Fibroblast of gingiva (primary cell): ENCODE data around the gene NUTF2.
"Not testable (repeated sequence)": the region's sequence is repeated elsewhere in the genome, so short reads cannot be mapped to it uniquely, and the experiment has no call there.

Experiments used
- DNase-seq: peaks from one replicate; pipeline ENCODE4 v3.0.0-alpha.2; 2011; ENCODE audit warnings: low read depth

NUTF2 gene

GRCh38 chr16:67864044-67864443 is 17.3 kb downstream of the NUTF2 start:
- not testable (repeated sequence) for DNase-seq

GRCh38 chr16:67864594-67864993 is 17.9 kb downstream of the NUTF2 start:
- no peak for DNase-seq

- peak; percentile 33 for DNase-seq
These were observed 18.6 kb downstream of the NUTF2 start for GRCh38 chr16:67865318-67865717.

- DNase-seq = no peak
These were observed 21.6 kb downstream of the NUTF2 start for GRCh38 chr16:67868290-67868689.

DNA sequence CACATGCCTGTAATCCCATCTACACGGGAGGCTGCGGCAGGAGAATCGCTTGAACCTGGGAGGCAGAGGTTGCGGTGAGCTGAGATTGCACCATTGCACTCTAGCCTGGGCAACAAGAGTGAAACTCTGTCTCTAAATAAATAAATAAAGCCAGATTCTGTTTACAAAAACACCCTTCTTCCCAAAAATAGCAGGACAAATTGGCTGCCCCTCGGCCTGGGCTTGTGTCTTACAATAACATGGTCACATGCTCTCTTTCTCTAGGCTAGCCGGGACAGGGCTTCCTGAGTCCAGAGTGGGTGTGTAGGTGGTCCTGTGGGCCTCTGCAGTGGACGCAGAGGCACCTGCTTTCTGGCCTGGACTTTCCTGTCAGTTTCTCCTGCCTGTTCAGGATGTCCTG is 22.9 kb downstream of the NUTF2 start:
- no peak for DNase-seq

DNA sequence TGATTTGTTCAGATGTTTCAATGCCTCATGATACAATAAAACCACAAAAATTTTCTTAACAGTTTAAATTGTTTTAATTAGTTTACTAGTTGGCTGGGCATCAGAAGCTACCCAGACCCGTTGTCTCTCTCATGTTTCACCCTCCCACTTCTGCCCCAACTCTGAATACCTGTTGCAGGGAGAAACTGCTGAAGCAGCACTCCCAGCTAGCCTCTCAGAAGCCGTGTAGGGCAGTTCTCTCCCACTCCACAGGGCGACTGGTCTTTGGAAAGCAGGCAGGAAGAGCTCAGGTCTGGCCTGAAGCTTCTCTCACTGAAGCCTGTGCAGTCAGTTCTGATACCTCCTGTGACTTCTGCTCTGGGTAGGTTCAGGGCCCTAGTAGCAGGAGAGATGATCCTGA is 24.5 kb downstream of the NUTF2 start:
- no peak for DNase-seq

DNA sequence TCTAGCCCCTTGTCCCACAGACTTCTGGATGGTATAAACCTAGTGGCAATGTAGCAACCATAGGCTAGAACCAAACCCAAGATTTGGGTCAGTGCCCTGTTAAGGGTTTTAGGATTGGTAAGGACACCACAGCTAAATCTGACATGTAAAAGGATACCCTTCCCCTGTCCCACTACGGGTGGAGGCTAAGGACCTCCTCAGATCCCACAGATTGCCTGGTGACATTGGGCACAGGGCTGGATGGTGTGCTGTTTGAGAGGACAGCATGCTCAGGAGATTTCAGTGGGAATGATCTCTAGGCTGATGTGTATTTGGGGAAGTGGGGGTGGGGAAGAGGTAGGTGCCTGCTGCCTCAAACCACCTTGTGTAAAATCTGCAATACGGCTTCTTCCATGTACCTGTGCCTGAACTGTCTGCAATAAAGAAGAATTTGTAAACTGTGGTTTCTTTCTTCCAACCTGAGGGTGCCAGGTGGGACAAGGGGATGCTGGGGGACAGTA is 25.4 kb downstream of the NUTF2 start:
- no peak for DNase-seq

GRCh38 chr16:67872631-67873434 is 26.1 kb downstream of the NUTF2 start, which contains the start of gene EDC4:
Gene EDC4 (plus strand): TSS chr16:67873052. CDS start chr16:67873262, 210 bp downstream.
- peak; percentile 79 for DNase-seq

- no peak for DNase-seq
These were observed 27.0 kb downstream of the NUTF2 start for GRCh38 chr16:67873435-67874370.

DNA sequence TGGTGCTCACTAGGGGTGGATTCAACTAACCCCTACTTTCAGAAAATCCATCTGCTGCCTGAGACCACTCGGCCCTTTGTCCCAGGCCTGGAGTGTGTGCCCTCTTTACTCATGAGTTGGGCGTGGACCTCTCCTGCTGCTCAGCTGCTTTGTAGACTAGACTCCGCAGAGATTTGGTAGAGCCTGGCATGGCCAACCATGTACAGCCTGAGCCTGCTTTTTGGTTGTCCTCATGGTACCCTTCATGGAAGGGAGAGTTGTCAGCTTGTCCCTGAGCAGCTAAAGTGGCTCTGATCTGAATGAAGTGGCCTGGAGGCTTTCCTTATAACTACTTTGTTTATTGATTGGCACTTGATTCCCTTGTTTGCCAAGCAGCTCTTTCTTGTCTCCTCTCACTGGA is 27.6 kb downstream of the NUTF2 start:
- no peak for DNase-seq

GRCh38 chr16:67877064-67877463 is 30.3 kb downstream of the NUTF2 start:
- no peak for DNase-seq

DNA sequence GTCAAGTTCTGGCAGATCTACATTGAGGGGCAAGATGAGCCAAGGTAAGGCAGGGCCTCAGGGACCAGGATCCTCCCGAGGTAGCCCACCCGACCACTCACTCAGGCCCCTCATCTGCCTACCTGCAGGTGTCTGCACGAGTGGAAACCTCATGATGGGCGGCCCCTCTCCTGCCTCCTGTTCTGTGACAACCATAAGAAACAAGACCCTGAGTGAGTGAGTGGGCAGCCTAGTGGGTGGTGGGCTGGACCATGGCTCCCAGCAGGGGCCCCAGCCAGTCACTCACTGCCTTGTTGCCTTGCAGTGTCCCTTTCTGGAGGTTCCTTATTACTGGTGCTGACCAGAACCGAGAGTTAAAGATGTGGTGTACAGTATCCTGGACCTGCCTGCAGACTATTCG is 31.5 kb downstream of the NUTF2 start:
- DNase-seq = no peak

GRCh38 chr16:67878846-67879245 is 32.1 kb downstream of the NUTF2 start:
- DNase-seq = no peak

- no peak for DNase-seq
These were observed 32.7 kb downstream of the NUTF2 start for GRCh38 chr16:67879462-67879861.

GRCh38 chr16:67879936-67880335 is 33.2 kb downstream of the NUTF2 start:
- no peak for DNase-seq

DNA sequence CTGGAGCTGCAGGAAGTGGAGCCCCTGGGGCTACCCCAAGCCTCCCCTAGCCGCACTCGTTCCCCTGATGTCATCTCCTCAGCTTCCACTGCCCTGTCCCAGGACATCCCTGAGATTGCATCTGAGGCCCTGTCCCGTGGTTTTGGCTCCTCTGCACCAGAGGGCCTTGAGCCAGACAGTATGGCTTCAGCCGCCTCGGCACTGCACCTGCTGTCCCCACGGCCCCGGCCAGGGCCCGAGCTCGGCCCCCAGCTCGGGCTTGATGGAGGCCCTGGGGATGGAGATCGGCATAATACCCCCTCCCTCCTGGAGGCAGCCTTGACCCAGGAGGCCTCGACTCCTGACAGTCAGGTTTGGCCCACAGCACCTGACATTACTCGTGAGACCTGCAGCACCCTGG is 33.9 kb downstream of the NUTF2 start:
- DNase-seq = no peak

DNA sequence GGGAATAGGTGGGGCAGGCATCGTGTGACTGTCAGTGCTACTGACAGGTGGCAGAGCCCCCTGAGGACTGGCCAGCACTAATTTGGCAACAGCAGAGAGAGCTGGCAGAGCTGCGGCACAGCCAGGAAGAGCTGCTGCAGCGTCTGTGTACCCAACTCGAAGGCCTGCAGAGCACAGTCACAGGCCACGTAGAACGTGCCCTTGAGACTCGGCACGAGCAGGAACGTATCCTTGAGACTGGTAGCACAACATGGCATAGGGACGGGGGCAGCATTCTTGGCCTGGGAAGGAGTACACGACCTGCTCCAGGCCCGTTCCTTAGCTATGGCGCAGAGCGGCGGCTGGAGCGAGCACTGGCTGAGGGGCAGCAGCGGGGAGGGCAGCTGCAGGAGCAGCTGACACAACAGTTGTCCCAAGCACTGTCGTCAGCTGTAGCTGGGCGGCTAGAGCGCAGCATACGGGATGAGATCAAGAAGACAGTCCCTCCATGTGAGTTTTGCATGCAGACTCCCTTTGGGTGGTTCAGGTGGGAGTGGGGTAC is 35.0 kb downstream of the NUTF2 start:
- DNase-seq = no peak

- DNase-seq = no peak
These were observed 35.8 kb downstream of the NUTF2 start for GRCh38 chr16:67882374-67883145.

DNA sequence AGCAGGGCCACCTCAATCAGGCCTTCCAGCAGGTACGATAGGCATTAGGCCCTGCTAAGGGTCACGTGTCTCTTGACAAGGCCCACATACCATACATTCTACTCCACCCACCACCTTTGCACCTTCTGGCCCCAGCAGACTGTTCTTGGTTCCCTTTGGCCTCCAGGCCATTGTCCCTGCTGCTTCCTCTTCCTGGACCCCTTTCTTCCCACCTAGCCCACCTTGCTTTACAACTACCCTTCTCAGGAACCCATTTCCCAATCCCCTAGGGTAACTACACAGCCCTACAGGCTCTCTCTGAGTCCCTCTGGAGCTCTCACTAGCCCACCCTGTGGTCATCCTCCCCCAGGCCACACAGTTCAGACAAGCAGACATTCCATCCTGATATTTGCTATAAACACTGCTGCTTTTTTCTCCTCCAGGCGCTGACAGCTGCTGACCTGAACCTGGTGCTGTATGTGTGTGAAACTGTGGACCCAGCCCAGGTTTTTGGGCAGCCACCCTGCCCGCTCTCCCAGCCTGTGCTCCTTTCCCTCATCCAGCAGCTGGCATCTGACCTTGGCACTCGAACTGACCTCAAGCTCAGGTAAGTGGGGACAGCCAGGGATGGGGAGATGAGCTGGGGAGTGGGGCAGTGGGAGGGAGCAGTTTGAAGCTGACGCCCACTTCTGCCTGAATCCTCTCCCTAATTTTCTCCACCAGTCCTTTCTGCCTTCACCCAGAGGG is 36.6 kb downstream of the NUTF2 start:
- no peak for DNase-seq

- peak; percentile 26 for DNase-seq
These were observed 37.1 kb downstream of the NUTF2 start for GRCh38 chr16:67883872-67884261.

GRCh38 chr16:67884684-67885083 is 38.0 kb downstream of the NUTF2 start, which contains the start of gene NRN1L:
Gene NRN1L (plus strand): TSS chr16:67884885. CDS start chr16:67884904, 19 bp downstream.
- peak; percentile 88 for DNase-seq
